Measurements from ENCODE around the gene RAP2A. TPM values are rescaled to one million over a fixed set of nuclear protein-coding genes. Genes with fewer than 3 reads are reported as not detected.
A peak's percentile ranks its signal among the peaks of the same experiment; 100 is the strongest.

The RAP2A gene
- total RNA-seq, 2 donors from 2014 or later, result 24.9 to 33.5 TPM

- Mint-ChIP-seq H3K27ac (no peak overlapping the region), H3K27me3 (ENCODE audit: low read depth) (peaks cover 27% of the 10 kb centered on the region), H3K4me3 (no peak overlapping the region), H3K4me1 (ENCODE audit: low read depth) (peaks cover 13% of the 10 kb centered on the region), H3K9me3 (no peaks in the 10 kb centered on the region), H3K36me3 (ENCODE audit: insufficient read depth in 2 of 2) (peaks cover 0 to 1% of the 10 kb centered on the region in 2 donors)
- DNase-seq (no peak), ATAC-seq (replicated peaks in 1 of 2) (no peak)
These were observed 3.7 kb upstream of the RAP2A start for GRCh38 chr13:97430296-97430695.

GRCh38 chr13:97431171-97431764, 2.7 kb upstream of the RAP2A start:
- H3K9me3 Mint-ChIP-seq, result no peaks in the 10 kb centered on the region

GRCh38 chr13:97432232-97432916, 1.6 kb upstream of the RAP2A start:
- Mint-ChIP-seq H3K9me3 (no peaks in the 10 kb centered on the region), H3K4me1 (ENCODE audit: low read depth) (peaks cover 26% of the 10 kb centered on the region), H3K27me3 (ENCODE audit: low read depth) (peaks cover 19% of the 10 kb centered on the region), H3K36me3 (ENCODE audit: insufficient read depth in 2 of 2) (peaks cover 1 to 2% of the 10 kb centered on the region in 2 donors), H3K4me3 (peak overlapping the region; percentile 87 to 91), H3K27ac (peak overlapping the region; percentile 95)
- DNase-seq (peak in 1 of 2 donors; percentile 4), ATAC-seq (replicated peaks in 1 of 2) (no peak)

More at GRCh38 chr13:97431171-97431764, 2.7 kb upstream of the RAP2A start:
- DNase-seq (no peak), ATAC-seq (replicated peaks in 1 of 2) (no peak)
- H3K27ac Mint-ChIP-seq, result no peak overlapping the region
- H3K4me3 Mint-ChIP-seq, result peak overlapping the region; percentile 87 to 91
- H3K27me3 Mint-ChIP-seq (ENCODE audit: low read depth), result peaks cover 19% of the 10 kb centered on the region
- H3K36me3 Mint-ChIP-seq (ENCODE audit: insufficient read depth in 2 of 2), result peaks cover 1 to 2% of the 10 kb centered on the region in 2 donors
- H3K4me1 Mint-ChIP-seq (ENCODE audit: low read depth), result peaks cover 21% of the 10 kb centered on the region

DNA sequence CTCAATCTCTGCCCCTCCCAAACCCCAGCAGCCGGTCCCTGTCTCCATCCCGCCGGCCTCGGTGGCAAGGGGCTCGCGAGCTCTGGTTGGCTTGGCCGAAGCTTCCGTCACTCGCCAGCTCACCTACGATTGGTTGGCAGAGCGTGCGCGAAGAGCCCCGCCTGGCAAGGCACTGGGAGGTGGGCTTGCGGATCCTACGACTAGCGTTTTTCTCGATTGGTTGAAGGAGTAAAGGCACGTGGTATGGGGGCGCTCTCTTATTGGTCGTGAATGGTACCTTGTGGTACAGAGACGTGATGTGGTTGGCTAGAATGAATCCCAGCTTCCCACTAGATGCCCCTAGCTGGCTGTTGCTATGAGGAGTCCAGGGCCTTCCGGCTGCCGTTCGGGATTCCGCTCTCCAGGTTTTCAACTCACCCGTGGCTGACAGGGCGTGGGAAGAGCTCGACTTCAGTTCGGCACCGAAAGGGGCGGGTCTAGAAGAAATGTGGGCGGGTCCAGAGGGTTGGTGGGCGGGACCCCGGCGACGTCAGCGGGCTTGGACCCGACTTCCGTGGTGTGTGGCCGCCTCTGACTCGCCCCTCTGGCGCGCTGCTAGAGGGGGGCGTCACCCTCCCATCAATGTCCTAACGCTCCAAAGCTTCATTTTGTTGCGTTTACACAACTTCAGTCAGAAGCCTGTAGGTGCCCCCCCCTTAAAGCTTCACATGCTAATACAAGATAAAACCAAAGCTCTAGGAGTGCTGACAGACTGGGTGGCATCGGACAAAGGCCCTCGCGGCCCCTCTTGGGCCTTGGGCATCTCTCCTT, 847 bp upstream of the RAP2A start:
- DNase-seq (peak; percentile 98 to 99), ATAC-seq (replicated peaks in 1 of 2) (peak; percentile 82 to 83)
- Mint-ChIP-seq H3K9me3 (no peaks in the 10 kb centered on the region), H3K4me1 (ENCODE audit: low read depth) (peaks cover 26% of the 10 kb centered on the region), H3K4me3 (peak overlapping the region; percentile 87 to 91), H3K27me3 (ENCODE audit: low read depth) (peaks cover 19% of the 10 kb centered on the region), H3K36me3 (ENCODE audit: insufficient read depth in 2 of 2) (peaks cover 1 to 2% of the 10 kb centered on the region in 2 donors), H3K27ac (peak overlapping the region; percentile 95)

GRCh38 chr13:97434397-97435201, 630 bp downstream of the RAP2A start:
- H3K27ac Mint-ChIP-seq, result peak overlapping the region; percentile 76
- no peaks in the 10 kb centered on the region for H3K9me3 Mint-ChIP-seq
- peak; percentile 48 to 55 for DNase-seq
- ATAC-seq (replicated peaks in 1 of 2), result peak in 1 of 2 donors; percentile 2
- peaks cover 7% of the 10 kb centered on the region for H3K27me3 Mint-ChIP-seq (ENCODE audit: low read depth)
- peaks cover 26% of the 10 kb centered on the region for H3K4me1 Mint-ChIP-seq (ENCODE audit: low read depth)
- peaks cover 1 to 2% of the 10 kb centered on the region in 2 donors for H3K36me3 Mint-ChIP-seq (ENCODE audit: insufficient read depth in 2 of 2)
- peak overlapping the region; percentile 90 to 95 for H3K4me3 Mint-ChIP-seq

GRCh38 chr13:97435323-97435722, 1.4 kb downstream of the RAP2A start:
- ATAC-seq (replicated peaks in 1 of 2) (no peak), DNase-seq (no peak)
- H3K4me1 Mint-ChIP-seq (ENCODE audit: low read depth), result peaks cover 26% of the 10 kb centered on the region
- peak overlapping the region; percentile 76 for H3K27ac Mint-ChIP-seq
- H3K4me3 Mint-ChIP-seq, result peak overlapping the region; percentile 90 to 95
- H3K9me3 Mint-ChIP-seq, result no peaks in the 10 kb centered on the region
- H3K27me3 Mint-ChIP-seq (ENCODE audit: low read depth), result no peaks in the 10 kb centered on the region
- H3K36me3 Mint-ChIP-seq (ENCODE audit: insufficient read depth in 2 of 2), result peaks cover 1 to 2% of the 10 kb centered on the region in 2 donors

- Mint-ChIP-seq H3K27ac (peak overlapping the region; percentile 78), H3K27me3 (ENCODE audit: low read depth) (no peaks in the 10 kb centered on the region), H3K4me3 (peak overlapping the region; percentile 90 to 95), H3K36me3 (ENCODE audit: insufficient read depth in 2 of 2) (peaks cover 1 to 2% of the 10 kb centered on the region in 2 donors), H3K4me1 (ENCODE audit: low read depth) (peaks cover 26% of the 10 kb centered on the region), H3K9me3 (no peaks in the 10 kb centered on the region)
- DNase-seq, result no peak
- ATAC-seq (replicated peaks in 1 of 2), result peak in 1 of 2 donors; percentile 6
These were observed 1.8 kb downstream of the RAP2A start for GRCh38 chr13:97435794-97436193.

- peak overlapping the region in 1 of 2 donors; percentile 95 for H3K4me3 Mint-ChIP-seq
These were observed 2.9 kb downstream of the RAP2A start for GRCh38 chr13:97436845-97437244.

DNA sequence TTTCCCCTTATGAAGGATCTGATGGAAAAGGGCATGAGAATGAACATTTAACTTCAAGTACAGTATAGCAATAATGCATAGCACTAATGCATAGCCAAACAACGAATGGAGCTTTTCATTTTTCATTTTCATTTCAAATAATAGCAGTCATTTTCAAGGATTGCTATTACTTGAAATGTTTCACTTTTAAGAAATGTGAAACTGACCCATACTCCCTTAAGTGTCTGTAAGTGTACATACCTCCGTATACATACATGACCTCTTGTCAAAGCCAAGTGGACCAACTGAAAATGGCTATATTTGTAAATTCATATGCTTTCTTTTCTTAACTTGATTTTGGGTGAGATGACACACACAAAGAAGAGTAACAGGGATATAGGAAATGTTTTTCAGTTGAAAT, 3.8 kb downstream of the RAP2A start:
- Mint-ChIP-seq H3K9me3 (no peaks in the 10 kb centered on the region), H3K27me3 (ENCODE audit: low read depth) (no peaks in the 10 kb centered on the region), H3K27ac (no peak overlapping the region), H3K4me3 (no peak overlapping the region), H3K36me3 (ENCODE audit: insufficient read depth in 2 of 2) (peaks cover 0 to 2% of the 10 kb centered on the region in 2 donors), H3K4me1 (ENCODE audit: low read depth) (peaks cover 13% of the 10 kb centered on the region)
- no peak for ATAC-seq (replicated peaks in 1 of 2)
- no peak for DNase-seq

More at GRCh38 chr13:97436845-97437244, 2.9 kb downstream of the RAP2A start:
- Mint-ChIP-seq H3K27ac (no peak overlapping the region), H3K9me3 (no peaks in the 10 kb centered on the region), H3K4me1 (ENCODE audit: low read depth) (peaks cover 21% of the 10 kb centered on the region), H3K27me3 (ENCODE audit: low read depth) (no peaks in the 10 kb centered on the region), H3K36me3 (ENCODE audit: insufficient read depth in 2 of 2) (peaks cover 1 to 2% of the 10 kb centered on the region in 2 donors)
- DNase-seq (no peak), ATAC-seq (replicated peaks in 1 of 2) (no peak)

DNA sequence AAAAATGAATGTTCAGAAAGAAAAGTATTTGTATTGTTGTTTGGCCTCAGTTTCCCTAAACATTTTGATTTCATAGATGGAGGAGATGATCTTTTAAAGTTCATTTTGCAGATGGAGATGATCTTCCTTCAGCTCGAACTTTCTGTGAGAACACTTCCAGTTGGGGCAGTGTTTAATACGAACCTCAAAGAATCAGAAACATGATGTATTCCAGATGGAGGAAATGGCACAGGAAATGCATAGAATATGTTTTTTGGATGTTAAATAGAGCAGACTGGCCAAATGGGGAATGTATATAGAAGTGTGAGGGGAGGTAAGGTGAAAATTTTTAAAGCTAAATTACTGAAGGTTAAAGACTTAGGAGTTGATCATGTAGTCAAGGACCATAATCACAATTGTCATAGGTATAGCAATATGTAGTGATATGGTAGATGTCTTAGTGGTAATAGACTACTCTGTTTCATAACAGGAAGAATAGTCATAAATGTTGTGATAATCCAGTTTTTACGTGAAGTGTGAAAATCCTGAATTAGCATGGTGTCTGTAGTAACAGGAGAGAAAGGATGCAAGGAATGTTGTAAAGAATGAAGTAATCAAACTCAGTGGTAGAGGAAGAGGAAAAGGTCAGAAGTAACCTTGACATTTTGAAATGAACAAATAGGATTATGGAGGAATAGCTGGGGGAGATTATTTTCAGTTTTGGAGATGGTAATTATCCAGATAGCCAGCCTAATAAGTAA, 5.1 kb downstream of the RAP2A start:
- ATAC-seq (replicated peaks in 1 of 2) (no peak), DNase-seq (no peak)
- Mint-ChIP-seq H3K27ac (no peak overlapping the region), H3K4me3 (no peak overlapping the region), H3K4me1 (ENCODE audit: low read depth) (peaks cover 13% of the 10 kb centered on the region), H3K36me3 (ENCODE audit: insufficient read depth in 2 of 2) (peaks cover 0 to 2% of the 10 kb centered on the region in 2 donors), H3K27me3 (ENCODE audit: low read depth) (no peaks in the 10 kb centered on the region), H3K9me3 (no peaks in the 10 kb centered on the region)

- no peak overlapping the region for H3K27ac Mint-ChIP-seq
- no peak overlapping the region for H3K4me3 Mint-ChIP-seq
- no peak for DNase-seq
These were observed 6.7 kb downstream of the RAP2A start for GRCh38 chr13:97440598-97441170.

DNA sequence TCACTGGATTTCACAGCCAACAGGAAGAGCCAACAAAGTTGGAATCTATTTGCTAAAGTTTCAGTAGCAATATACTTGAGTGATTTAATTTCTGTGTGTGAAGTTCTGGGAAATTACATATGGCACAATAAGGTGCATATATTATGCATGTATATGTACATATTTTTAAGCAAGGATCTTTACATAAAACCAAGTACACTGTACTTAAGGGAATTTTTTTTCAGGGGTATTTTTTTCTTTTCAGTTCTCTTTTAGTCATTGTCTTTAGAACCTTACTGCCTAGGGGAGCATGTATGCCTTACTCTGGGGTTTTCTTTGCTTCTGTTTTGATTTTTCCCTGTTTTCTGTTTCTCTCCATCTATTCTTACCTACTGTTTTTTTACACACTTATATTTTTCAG, 7.4 kb downstream of the RAP2A start:
- Mint-ChIP-seq H3K27me3 (ENCODE audit: low read depth) (no peaks in the 10 kb centered on the region), H3K36me3 (ENCODE audit: insufficient read depth in 2 of 2) (no peaks in the 10 kb centered on the region), H3K4me3 (peak overlapping the region in 1 of 2 donors; percentile 31), H3K9me3 (no peaks in the 10 kb centered on the region), H3K4me1 (ENCODE audit: low read depth) (peaks cover 4% of the 10 kb centered on the region), H3K27ac (no peak overlapping the region)
- ATAC-seq (replicated peaks in 1 of 2), result no peak
- DNase-seq, result no peak

More at GRCh38 chr13:97440598-97441170, 6.7 kb downstream of the RAP2A start:
- Mint-ChIP-seq H3K9me3 (no peaks in the 10 kb centered on the region), H3K36me3 (ENCODE audit: insufficient read depth in 2 of 2) (peaks cover 0 to 1% of the 10 kb centered on the region in 2 donors), H3K27me3 (ENCODE audit: low read depth) (no peaks in the 10 kb centered on the region), H3K4me1 (ENCODE audit: low read depth) (peaks cover 11% of the 10 kb centered on the region)
- no peak for ATAC-seq (replicated peaks in 1 of 2)

Measured in activated T-cell treated with anti-CD3 and anti-CD28 coated beads, Interleukin-2, amount 50 U/mL, for 72 hours (primary cell).